GM12801 (cell line): ENCODE data around the gene C11orf86.

Source experiments
- CTCF ChIP-seq: IDR thresholded peaks from one replicate; pipeline ENCODE4 v1.5.1; 2011; ENCODE audit warnings: control low read depth; ENCODE audit not compliant: insufficient read length; ENCODE audit errors: extremely low read depth

The C11orf86 gene

GRCh38 chr11:67015048-67015447 is 39.9 kb downstream of the C11orf86 start:
- TF ChIP-seq CTCF: no peak

DNA sequence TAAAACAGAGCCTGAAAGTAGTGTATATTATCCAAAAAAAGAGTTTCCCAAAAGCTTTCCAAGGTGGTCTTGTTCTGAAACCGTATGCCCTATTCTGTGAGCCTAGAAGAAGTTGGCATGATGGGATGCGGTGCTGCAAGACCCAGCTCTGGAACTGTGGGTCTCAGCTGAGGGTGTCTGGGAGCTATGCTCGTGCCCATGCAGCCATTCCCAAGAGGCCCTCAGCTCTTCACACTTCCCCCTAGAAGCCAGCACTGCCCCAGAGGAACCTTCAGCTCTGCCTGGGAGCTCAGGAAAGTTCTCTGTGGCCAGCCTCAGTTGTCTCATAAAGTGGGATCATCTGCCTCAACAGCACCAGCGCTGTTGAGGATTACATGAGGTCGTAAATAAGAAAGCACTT is 41.4 kb downstream of the C11orf86 start:
- no peak for TF ChIP-seq CTCF

- no peak for TF ChIP-seq CTCF
Measured at GRCh38 chr11:67020949-67021348, 45.8 kb downstream of the C11orf86 start.

DNA sequence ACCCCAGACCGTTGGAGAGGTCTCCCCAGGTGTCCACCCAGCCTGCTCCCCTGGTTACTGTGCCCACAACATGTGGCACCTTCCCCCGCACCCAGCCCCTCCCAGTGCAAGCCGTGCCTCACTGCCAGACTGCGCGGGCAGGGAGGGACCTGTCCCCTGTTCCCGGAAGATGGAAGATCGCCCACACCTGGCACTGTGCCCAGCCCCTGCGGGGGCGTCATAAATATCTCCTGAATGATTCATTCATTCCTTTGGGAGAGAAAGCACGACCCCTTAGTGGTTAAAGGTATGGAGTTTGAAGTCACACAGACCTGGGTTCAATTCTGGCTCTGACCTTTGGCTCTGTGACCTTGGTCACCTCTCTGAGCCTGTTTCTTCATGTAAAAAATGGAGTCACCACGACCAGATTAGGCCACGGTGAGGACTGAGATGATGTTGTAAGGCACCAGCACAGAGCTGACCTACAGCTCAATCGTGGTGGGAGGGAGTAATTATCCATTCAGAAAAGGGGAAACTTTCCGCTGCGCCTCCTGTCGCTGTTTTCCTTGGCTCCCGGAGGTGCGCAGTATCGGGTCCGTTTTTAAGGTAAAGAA is 47.3 kb downstream of the C11orf86 start:
- no peak for TF ChIP-seq CTCF

GRCh38 chr11:67022961-67023956 is 48.2 kb downstream of the C11orf86 start, which contains the start of gene SYT12:
SYT12 (plus strand) TSS chr11:67023134; CDS start chr11:67030145, 7,011 bp downstream.
- no peak for TF ChIP-seq CTCF

- no peak for TF ChIP-seq CTCF
Measured at GRCh38 chr11:67023957-67024353, 48.9 kb downstream of the C11orf86 start.

- no peak for TF ChIP-seq CTCF
Measured at GRCh38 chr11:67024410-67024809, 49.3 kb downstream of the C11orf86 start.
